ENCODE results near the gene DENND6A.

GRCh38 chr3:57654267-57654666 is 38.6 kb downstream of the DENND6A start:
- TF ChIP-seq, protein P1, sequence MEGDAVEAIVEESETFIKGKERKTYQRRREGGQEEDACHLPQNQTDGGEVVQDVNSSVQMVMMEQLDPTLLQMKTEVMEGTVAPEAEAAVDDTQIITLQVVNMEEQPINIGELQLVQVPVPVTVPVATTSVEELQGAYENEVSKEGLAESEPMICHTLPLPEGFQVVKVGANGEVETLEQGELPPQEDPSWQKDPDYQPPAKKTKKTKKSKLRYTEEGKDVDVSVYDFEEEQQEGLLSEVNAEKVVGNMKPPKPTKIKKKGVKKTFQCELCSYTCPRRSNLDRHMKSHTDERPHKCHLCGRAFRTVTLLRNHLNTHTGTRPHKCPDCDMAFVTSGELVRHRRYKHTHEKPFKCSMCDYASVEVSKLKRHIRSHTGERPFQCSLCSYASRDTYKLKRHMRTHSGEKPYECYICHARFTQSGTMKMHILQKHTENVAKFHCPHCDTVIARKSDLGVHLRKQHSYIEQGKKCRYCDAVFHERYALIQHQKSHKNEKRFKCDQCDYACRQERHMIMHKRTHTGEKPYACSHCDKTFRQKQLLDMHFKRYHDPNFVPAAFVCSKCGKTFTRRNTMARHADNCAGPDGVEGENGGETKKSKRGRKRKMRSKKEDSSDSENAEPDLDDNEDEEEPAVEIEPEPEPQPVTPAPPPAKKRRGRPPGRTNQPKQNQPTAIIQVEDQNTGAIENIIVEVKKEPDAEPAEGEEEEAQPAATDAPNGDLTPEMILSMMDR (IDR thresholded peaks at IDR 0.05) = no peak
- no peak for TF ChIP-seq POLR2A (IDR thresholded peaks at IDR 0.05)

Measured in heart left ventricle (tissue), 13 donors.